ENCODE measurements around the gene TSR3. TPM values are rescaled to one million over a fixed set of nuclear protein-coding genes. Genes with fewer than 3 reads are reported as not detected.

Gene TSR3
- total RNA-seq, 1 donor from 2014 or later, result 56.9 TPM

DNA sequence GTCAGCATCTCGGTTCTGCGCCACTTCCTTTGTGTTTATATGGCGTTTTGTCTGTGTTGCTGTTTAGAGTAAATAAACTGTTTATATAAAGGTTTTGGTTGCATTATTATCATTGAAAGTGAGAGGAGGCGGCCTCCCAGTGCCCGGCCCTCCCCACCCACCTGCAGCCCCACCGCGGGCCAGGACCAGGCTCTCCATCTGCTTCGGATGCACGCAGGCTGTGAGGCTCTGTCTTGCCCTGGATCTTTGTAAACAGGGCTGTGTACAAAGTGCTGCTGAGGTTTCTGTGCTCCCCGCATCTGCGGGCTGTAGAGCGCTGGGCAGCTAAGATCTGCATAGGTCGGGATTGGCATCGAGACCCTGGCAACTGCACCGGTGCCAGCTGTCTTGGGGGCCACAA lies 26.4 kb downstream of the TSR3 start:
- DNase-seq (ENCODE audit: low read depth), result no peak

DNA sequence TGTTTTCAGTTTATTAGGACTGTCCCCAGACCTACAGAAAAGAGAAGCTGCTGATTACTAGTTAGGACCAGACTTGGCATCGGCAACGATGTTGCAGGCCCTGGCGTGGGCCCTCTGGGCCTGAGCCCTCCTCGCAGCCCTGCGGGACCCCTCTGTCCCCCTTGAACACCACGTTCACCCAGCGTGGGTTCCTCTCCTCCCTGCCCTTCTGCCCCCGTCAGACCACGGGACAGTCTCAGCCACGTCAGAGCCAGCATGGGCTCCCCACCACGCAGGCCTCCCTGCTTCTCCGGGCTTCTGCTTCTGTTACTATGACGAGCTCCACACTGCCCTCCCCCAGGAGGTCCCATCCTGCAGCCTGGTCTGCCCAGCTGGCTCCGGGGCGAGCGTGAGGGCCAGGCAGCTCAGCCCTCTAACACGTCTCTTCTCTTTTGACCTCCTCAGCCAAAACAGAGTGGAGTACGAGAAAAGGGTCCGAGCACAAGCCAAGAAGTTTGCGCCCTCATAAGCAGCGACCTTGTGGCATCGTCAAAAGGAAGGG lies 27.3 kb downstream of the TSR3 start:
- DNase-seq (ENCODE audit: low read depth), result no peak

DNA sequence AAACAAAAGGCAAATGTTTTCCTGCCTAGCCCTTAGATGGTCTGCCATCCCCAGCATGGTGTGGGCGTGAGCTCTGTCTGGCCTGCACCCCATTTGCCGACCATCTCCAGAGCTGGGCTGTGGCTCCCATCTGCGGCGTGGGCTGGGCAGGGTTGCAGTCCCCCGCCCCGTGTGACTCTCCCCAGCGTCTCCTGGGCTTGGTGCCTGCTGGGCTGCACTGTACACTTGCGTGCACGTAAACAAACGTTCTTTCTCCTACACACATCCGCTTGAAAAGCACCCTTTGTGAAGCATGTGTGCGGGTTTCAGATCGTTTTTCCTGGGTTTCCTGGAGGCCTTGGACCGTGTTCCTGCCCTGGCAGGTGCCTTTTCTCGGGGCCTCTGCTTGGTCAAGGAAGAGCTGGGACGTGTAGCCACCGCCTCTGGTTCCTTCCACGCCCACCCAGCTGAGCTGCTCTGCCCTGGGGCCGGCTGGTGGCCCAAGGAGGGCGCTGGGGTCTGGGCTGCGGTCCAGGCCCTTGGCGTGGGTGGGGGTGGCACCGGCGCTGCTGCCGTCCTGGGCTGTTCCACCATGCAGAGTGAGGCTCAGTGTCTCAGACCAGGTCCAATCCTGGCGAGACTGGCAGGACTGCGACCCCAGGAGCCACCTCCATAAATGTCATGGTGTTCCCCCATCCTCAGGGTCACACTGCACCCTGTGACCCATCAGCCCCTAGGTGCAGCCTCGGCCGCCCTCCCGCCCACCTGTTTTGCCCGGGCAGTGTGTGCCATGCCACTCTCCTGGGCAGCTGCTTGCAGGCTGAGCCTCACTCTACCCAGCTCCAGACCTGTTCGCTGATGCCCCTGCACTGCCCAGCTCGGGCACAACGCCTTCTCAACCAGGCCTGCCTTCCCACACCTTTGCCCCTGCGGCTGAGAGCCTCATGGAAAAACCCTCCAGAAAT lies 28.1 kb downstream of the TSR3 start:
- DNase-seq (ENCODE audit: low read depth), result no peak

DNA sequence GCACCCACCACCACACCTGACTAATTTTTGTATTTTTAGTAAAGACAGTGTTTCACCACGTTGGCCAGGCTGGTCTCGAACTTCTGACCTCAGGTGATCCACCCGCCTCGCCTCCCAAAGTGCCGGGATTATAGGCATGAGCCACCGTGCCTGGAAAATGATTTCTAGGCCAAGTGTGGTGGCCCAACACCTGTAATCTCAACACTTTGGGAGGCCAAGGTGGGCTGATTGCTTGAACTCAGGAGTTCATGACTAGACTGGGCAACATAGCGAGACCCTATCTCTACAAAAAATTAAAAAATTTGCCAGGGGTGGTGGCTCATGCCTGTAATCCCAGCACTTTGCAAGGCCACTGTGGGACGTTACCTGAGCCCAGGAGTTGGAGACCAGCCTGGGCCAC lies 29.3 kb downstream of the TSR3 start:
- DNase-seq (ENCODE audit: low read depth), result no peak

DNA sequence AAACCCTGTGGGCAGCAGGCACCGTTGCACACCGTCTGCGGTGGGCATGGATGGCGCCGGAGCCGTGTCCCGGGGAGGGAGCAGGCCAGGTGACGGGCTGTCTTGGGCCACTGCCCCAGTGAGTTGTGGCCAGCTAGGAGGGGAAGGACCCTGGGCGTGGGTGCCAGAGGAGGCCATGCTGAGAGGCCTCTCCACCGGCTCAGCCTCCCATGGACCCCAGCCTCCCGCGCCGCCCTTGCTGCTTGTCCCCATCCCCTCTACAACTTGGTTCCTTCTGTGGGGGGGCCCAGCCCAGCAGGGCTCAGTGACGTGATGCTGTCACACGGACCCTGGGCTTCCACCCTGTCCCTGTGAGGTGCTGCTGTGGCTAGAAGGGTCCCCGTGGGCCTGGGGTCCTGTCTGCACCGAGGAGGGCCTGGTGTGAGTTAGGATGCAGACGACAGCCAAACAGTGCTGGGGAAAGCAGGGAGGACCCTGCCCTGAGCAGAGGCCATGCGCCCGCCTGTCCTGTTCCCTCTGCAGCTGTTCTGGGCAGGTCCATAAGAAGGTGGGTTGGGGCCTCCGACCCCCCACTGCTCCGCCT lies 30.9 kb downstream of the TSR3 start:
- no peak for DNase-seq (ENCODE audit: low read depth)

DNA sequence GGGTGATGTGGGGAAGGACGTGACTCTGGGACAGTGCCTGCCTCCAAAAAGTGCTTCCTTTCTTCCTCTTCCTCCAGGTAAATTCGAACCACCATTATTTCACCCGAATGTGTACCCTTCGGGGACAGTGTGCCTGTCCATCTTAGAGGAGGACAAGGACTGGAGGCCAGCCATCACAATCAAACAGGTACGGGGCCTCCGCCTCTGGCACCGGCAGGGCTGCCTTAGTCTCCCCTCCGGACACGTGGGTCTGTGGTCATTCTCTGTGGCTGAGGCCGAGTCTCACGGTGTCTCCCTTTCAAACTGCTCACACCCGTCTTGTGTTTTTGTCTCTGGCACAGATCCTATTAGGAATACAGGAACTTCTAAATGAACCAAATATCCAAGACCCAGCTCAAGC lies 31.6 kb downstream of the TSR3 start:
- no peak for DNase-seq (ENCODE audit: low read depth)

DNA sequence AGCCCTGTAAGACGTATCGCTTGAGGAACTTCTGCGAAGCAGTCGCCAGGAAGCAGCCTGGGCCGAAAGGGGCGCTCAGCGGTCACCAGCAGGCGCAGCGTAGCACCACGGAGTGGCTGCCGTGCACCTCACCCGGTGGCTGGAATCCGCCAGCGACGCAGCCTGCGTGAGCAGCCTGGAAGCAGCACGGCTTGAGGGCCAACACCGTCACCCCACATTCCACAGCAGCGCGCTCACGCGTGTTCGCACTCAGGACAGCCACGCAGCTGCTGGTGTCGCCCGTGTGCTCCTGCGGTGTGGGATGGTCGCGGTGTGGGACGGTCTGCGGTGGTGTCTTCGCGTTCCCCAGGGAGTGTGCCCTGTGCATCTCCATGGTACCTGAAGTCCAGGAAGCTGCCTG lies 32.6 kb downstream of the TSR3 start:
- no peak for DNase-seq (ENCODE audit: low read depth)

DNA sequence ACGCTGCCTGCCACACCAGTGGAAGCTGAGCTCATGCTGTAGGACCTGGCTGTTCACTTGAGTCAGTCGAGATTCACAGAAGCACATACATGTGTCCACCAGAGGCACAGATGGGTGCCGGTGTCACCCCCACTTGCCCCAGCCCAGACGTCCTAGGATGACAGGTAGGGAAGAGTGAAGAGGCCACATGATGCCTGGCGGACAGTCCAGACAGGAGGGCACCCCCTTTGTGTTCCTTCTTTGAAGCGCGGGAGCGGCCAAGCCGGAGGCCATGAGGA lies 33.5 kb downstream of the TSR3 start:
- no peak for DNase-seq (ENCODE audit: low read depth)

DNA sequence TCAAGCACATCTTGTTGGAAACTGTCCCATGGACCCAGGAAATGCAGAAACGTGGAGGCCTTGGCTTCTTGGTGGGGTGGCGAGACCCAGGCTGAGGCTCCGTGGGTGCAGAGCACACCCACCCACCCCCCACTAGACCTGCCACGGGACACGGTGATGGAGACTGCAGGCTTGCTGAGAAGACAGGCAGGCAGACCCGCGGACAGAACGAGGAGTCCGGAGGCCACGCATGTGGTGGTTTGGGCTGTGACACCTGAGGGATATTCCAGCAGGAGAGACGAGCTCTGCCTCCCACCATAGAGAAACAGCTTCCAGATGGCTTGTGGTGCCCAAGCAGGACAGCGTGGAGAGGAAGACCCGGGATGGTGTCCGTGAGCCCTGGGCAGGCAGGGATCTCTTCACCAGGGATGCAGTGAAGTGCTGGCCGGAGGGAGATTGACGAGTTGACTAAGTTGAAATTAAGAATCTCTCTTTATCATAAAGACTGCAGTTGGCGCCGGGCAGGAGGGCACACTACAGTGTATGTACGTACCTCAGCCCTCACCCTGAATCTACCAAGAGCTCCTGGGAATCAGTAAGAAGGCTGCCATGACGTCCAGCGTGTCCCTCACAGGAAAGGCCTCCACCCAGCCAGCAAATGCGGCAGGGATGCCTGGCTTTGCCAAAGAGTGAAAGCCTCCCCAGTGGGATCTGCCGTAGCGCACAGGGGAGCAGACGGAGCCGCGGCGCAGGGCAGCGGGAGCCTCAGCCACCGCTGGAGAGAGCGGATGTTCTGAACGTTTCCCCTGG lies 34.0 kb downstream of the TSR3 start:
- DNase-seq (ENCODE audit: low read depth), result no peak

DNA sequence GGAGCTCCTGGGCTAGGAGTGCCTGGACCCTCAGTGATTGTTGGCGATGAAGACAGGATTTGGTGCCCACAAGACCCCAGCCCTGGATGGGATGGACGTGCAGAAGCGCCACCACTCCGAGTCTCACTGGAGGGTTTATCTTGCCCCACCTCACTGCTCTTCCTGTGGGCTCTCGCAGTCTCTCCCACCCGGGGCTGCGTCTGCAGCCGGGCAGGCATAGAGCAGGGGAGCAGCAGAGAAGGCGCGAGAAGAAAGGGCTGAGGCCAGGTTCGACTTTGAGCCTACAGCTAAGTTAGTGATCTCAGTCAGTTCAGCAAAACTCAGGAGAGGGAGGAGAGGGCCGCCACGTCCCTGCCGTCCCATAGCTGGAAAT lies 35.7 kb downstream of the TSR3 start:
- no peak for DNase-seq (ENCODE audit: low read depth)

DNA sequence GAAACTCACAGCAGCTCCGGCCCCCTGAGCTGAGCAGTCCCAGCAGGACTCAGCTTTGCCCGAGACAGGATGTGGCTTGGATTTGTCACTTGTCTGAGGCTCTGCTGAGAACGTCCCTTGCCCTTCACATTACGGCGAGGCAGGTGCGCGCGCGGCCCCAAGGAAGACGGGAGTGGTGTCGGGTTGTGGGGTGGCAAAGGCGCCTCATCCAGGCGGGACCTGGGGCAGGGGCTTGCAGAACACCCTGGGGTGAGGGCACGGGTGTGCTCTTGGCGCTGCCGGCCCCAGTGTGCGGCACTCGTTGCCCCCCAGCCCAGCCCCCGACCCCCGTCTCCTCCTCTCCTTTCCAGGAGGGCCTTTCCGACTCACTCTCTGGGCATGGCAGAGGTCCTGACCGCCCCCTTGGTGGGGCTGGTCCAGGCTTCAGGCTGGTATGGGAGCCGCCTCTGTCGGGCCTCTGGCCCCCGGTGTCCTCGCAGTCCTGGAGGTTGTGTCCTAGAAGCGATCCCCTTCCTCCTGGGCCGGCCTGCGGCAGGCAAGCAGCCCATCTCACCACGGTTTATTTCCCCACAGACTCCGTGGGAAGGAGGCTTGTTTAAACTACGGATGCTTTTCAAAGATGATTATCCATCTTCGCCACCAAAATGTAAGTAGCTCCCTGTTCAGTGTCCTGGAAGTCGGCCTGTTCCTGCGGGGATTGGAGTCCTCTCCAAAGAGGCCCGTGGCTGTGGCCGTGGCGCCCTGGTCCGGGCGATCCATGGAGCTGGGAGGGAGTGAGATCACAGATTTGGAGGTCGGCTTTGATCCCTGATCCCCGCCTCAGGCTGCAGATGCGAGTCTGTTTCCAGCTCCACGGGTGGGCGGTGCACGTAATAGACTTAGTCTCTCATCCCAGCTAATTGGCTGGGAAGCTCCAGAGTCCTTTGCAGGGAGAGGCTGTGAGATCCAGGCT lies 36.3 kb downstream of the TSR3 start:
- no peak for DNase-seq (ENCODE audit: low read depth)

DNA sequence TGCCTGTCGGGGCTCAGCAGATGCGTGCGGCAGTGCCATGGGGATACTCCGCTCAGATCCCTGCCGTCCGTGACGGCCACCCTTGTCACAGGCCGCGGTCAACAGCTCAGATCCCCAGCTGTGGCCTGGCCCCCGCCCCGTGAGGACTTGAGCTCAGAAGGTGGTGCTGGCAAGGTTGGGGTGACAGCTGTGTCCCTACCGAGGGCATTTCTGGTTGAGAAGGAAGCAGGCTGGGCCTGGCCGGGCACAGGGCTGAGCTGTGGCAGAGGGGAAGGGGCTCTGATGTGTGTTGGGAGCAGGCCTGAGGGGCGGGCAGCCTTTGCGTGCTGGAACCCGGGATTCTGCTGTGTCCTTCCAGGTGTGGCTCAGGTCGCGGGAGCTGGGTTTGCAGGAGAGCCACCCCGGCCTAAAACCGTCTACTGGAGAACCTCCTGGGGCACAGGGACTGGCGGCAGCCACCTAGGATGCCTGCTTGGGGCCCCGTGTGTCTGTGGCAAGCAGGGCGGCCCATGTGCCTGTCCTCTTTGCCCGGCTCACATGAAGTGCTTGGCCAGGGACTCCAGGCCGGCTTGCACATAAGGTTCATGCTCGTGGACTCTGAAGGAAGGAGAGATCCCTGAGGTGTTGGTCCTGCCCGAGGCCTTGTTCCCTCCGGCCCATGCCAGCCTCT lies 37.1 kb downstream of the TSR3 start:
- no peak for DNase-seq (ENCODE audit: low read depth)

DNA sequence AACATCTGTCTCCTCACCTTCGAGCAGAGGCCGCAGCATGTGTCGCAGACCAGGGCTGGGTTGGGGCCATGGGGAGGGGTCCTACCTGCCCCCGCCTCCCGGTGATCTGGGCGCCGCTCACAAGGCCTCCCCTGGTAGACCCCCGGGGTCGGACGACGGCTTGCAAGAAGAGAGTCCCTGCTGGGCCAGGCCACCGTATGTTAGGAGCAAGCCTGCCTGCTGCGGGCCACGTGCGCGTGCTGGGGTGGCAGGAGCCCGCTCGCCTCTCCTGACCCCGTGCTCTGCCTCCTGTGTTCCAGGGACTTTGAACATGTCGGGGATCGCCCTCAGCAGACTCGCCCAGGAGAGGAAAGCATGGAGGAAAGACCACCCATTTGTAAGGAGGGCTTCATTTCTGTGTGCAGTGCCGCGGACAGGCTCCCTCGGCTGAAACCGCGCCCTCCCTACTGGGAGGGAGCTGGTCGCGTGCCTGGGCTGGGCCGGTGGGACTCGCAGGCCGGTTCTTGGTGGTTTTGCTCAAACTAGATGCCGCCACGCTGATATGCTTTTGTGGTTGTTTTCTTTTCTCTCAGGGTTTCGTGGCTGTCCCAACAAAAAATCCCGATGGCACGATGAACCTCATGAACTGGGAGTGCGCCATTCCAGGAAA lies 37.8 kb downstream of the TSR3 start:
- no peak for DNase-seq (ENCODE audit: low read depth)

DNA sequence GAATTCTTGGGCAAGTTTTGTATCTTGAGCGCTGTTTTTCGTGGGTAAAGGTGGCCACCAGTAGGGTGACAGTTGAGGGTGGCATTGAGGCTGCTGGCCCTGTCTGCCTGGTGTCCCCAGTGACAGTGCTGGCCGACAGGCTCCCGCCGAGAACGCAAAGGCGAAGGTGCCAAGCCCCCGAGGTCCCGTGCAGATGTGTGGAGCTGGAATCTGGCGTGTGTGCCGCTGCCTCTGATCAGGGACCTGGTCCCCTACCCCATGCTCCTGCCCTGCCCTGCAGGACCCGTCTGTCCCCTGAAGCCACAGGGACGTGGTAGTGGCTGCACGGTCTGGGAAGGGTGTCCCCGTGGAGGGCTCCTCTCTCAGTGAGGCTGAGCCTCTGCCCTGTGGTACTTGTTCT lies 38.8 kb downstream of the TSR3 start:
- no peak for DNase-seq (ENCODE audit: low read depth)

DNA sequence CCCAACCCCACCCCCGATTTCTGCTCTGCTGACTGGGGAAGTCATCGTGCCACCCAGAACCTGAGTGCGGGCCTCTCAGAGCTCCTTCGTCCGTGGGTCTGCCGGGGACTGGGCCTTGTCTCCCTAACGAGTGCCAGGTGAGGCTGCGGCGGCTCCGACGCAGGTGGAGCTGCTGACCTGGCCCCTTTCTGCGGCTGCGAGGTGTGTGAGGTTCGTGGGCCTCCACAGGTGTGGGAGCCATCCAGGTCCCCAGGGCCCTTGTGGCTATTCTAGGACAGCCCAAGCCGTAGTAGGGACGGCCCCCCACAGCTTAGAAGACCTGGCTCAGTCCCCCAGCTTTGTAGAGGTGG lies 39.2 kb downstream of the TSR3 start:
- no peak for DNase-seq (ENCODE audit: low read depth)

DNA sequence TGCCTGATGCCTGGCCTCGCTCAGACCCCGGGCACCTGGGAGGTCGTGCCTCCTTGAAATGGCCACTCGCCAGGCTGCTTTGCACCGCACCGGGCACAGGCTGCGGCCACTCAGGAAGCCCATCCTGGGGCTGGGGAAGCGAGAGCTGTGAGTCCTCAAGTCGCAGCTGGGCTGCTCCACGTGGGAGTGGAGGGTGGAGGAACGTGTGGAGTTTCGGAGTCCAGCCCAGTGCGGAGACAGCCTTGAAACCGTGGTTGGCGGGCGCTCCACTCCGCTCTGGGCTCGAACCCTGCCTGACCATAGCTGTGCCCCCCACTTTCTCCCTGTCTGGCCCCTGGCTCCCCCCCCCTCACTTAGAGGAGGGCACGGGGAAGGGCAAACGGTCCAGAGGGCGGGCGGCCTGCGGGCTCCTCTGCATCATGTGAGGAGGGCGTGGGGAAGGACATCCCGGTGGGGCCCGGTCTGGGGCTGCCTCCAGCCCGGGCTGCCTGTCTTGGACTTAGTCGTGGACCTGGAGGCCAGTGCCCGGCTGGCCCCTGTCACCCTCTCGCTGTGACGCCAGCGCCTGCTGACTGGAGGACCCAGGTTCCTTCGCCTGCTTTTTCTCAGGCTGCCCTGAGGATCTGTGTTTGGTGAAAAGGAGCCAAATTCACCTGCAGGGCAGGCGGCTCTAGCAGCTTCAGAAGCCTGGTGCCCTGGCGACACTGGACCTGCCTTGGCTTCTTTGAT lies 39.8 kb downstream of the TSR3 start:
- DNase-seq (ENCODE audit: low read depth), result no peak

DNA sequence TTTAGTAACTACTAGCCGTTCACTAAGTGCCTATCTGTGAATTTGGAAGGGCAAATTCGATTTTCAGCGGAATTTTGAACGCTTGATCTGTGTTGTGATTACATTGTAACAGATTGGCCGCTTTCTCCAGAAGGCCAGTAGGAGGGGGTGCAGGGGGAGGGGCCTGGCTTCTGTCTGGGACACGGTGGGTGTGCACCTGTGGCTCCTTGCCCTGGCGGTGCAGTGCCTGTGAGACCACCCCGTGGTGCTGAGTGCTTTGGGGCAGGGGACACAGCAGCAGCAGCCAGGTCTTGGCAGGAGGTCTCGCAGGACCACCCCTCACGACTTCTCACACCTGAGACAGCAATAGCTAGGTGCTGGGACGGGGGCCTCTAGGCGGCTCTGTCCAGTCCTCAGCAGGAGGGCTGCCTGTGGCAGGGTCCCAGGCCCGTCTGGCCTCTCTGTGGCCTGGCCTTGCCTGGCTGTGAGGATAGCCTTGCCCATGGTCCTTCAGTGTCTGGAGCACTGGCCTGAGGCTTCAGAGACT lies 40.4 kb downstream of the TSR3 start:
- DNase-seq (ENCODE audit: low read depth), result no peak

DNA sequence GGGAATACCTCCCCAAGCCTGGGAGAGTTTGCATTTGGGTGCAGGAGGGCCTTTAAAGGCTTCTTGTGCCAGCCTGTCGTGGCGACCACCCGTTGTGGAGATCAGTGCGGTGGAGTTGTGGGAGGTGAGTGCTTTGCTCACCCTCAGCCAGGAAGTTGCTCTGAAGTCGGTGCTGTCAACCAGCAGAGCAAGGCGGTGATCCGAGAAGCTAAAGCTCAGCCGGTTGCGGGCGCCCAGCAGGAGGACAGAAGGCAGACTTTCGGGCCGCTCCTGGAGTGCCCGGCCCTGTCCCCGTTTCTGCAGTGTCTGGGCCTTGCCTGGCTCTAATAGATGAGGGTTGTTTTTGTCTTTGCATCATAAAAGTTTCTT lies 40.9 kb downstream of the TSR3 start:
- DNase-seq (ENCODE audit: low read depth), result no peak
